Choroid plexus epithelial cell (primary cell): ENCODE measurements around the gene HDAC7.
"Not testable (repeated sequence)": the region's sequence is repeated elsewhere in the genome, so short reads cannot be mapped to it uniquely, and the experiment has no call there.

ENCODE experiments used
- DNase-seq: peaks from one replicate; pipeline ENCODE4 v3.0.0-alpha.2; 2010; ENCODE audit warnings: low read depth
- H3K4me3 ChIP-seq: 2 replicates; pipeline ENCODE4 v1.5.1; 2011; ENCODE audit warnings: low read depth, mild to moderate bottlenecking, control low read depth, low read length, moderate library complexity
- TF ChIP-seq, protein P1 (sequence below): conservative IDR thresholded peaks from 2 replicates; pipeline ENCODE4 v1.5.1; 2011; ENCODE audit warnings: low read depth, mild to moderate bottlenecking, control low read depth, inconsistent platforms, low read length, moderate library complexity

The HDAC7 gene

DNA sequence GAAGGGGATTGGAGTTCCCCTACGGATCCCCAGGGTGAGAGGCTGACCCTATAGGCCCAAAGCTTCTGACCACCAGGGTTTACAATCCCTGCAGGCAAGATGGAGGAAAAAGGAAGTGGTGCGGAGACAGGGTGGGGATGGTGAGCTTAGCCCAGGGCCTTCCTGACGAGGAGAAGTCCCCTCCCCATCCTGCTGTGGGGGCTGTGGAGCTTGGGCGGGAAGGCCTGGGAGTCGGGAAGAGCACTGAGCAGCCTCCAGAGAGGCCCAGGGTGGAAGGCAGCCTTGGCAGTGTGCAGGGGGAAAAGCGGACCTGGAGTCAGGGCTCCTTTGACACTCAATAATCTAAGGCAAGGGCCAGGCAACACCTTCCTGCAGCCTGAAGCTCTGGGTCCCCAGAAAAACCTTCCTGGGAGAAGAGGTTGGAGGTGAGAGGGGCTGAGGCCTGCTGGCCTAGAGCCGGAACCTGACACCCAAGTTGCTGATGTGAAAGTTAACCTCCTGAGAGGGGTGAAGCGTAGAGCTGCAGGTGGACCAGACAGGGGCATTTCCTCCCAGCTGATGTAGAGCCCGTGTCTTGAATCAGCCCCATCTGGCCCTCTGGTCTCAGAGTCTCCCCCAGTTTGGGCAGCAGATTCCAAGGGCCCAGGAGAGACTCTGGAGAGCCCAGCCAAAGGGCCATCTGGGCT is 6.0 kb downstream of the HDAC7 start:
- TF ChIP-seq, protein P1, sequence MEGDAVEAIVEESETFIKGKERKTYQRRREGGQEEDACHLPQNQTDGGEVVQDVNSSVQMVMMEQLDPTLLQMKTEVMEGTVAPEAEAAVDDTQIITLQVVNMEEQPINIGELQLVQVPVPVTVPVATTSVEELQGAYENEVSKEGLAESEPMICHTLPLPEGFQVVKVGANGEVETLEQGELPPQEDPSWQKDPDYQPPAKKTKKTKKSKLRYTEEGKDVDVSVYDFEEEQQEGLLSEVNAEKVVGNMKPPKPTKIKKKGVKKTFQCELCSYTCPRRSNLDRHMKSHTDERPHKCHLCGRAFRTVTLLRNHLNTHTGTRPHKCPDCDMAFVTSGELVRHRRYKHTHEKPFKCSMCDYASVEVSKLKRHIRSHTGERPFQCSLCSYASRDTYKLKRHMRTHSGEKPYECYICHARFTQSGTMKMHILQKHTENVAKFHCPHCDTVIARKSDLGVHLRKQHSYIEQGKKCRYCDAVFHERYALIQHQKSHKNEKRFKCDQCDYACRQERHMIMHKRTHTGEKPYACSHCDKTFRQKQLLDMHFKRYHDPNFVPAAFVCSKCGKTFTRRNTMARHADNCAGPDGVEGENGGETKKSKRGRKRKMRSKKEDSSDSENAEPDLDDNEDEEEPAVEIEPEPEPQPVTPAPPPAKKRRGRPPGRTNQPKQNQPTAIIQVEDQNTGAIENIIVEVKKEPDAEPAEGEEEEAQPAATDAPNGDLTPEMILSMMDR, result peak; percentile 1
- DNase-seq, result no peak
- peak overlapping the region; percentile 45 for H3K4me3 ChIP-seq

DNA sequence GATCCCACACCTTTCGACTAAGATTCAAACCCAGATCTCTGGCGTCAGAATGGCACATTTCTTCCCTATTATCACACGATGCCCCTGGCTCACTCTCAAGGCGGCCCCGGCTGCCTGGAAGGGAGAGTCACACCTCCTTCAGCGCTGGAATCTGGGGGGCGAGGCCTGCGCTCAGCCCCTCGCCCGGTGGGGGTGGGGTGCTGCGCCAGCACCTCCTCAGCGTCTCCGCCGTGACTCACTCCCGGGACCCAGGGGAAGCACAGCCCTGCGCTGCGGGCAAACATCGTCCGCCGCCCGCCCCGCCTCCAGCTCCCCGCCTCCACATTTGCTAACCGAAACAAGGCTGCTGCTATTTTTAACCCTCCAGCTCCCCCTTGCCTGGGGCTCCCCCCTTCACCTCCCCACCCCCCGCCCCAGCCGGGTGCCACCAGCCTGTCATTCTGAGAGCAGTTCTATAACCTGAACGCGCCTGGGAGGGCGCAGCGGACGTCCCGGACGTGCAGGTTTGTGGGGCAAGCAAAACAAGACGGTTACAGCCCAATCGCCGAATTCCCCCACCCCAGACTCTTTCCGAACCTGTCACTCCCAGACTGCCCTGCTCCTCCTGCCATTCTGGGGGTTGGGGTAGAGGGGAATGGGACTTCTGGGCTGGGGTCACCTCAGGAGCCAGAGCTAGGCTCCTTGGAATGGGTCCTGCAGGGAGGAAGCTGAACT is 6.7 kb downstream of the HDAC7 start:
- peak overlapping the region; percentile 45 for H3K4me3 ChIP-seq
- DNase-seq, result peak; percentile 90
- TF ChIP-seq, protein P1, result no peak

DNA sequence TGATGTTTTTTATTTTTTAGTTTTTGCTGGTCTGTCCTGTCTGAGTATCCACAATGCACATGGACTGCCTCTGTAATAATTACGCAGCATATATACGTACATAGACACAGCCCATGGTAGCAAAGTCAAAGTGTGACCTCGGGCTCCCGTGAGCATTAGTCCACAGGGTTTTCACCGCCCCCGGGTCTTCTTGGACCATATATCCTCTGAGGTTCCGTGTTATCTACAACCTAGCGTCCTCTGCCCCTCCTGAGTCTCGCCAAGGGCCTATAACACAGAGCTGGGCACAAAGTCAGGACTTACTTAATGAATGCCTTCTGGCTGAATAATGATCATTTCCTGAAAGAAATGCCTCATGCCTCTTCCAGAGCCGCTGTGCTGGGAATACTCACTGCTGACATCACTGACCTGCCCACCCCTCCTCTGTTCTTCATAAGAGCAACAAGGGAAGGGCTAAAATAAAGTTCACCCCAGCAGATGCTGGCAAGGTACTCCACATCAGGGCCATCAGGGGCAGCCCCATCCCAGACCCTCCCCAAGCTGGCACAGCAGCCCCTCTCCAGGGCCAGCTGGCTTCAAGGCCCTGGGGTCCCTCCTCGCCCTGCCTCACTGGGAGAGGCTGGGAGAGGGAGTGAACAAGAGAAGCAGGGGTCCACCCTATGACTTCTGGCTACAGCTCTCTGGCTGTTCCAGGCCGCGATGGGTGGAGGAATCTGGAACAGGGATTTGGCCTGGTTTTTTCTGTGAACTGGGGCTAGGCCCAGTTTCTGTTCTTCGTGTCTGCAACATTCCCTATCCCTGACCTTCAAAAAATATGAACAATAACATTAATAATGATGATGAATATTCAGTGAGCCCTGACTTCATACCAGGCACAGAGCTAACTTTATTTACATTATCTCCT is 7.9 kb downstream of the HDAC7 start:
- DNase-seq, result peak; percentile 67
- H3K4me3 ChIP-seq, result no peak overlapping the region
- TF ChIP-seq, protein P1, result no peak

DNA sequence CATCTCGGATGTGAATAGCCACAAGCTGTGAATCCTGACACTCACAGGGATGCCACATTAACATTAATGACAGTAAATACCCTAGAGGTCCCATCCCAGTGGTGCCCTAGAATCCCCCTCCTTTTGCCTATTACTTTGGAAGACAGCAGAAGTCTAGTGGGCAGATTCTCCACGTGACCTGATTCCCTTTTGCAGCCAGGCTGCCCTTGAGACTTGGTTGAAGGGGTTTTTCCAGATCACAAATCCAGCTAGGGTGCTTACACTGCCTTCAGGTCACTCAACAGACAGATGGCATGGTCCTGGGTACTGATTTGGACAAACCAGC is 8.7 kb downstream of the HDAC7 start:
- no peak for DNase-seq
- H3K4me3 ChIP-seq, result no peak overlapping the region
- TF ChIP-seq, protein P1, result no peak

DNA sequence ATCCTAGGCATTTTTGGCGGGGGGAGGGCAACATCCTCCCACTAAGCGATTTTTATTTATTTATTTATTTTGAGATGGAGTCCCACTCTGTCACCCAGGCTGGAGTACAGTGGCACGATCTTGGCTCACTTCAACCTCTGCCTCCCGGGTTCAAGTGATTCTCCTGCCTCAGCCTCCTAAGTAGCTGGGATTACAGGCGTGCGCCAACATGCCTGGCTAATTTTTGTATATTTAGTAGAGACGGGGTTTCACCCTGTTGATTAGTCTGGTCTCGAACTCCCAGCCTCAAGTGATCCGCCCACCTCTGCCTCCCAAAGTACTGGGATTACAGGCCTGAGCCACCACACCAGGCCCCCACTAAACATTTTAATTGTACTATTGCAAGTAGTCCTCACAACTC is 10.2 kb downstream of the HDAC7 start:
- not testable (repeated sequence) for DNase-seq

DNA sequence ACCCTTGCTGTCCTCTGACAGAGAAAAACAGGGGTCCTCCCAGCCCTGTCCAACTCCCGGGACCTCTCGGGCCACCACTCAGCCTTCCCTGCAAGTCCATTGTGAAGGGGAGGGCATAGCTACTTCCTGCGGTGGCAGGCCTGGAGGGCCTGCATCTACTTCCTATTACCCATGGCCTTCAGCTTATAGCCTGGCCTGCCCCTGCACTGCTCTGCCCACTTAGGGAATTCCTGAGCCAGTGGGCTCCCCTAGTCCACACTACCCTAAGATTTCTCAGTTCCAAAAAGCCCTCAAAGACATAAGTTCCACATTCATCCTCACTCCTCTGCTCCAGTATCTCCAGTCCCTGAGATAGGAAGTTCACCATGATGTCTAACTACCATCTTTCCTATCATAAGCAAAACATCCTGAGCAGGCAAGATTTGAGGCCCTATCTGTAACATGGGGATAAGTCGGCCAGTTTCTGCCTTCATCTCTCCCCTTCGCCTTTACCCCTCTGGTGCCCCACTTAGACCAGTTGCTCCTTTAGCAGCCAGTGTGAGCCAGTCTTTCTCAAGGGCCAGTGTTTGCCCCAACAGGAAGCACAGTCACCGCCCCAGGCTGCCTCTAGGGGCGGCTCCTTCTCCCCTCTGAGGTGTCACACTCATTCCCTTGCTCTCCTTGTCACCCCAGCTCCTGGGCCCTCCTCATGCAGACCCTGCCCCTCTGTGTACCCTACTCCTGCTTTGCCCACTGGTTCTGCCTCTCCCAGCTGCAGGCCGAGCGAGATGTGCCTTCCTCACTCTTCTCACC is 10.9 kb downstream of the HDAC7 start:
- no peak overlapping the region for H3K4me3 ChIP-seq
- TF ChIP-seq, protein P1, result peak; percentile 27
- no peak for DNase-seq

More for the DNA sequence above, 10.2 kb downstream of the HDAC7 start:
- H3K4me3 ChIP-seq, result not testable (repeated sequence)
